Keratinocyte (primary cell): ENCODE measurements around the gene DOCK1. TPM values are rescaled to one million over a fixed set of nuclear protein-coding genes. Genes with fewer than 3 reads are reported as not detected.

Experiments used
- DNase-seq: peaks from one replicate; pipeline ENCODE4 v3.0.0-alpha.2; 2011; ENCODE audit warnings: low read depth, missing footprints, low spot score
- FAIRE-seq: peaks from 2 replicates; lab custom pipeline; 2011; peaks lifted over from hg19 to GRCh38; lab: Jason Lieb, UNC
- H2AFZ ChIP-seq: 2 replicates; pipeline ENCODE4 v1.6.0; 2012; ENCODE audit warnings: low read length, control low read depth, inconsistent platforms; ENCODE audit not compliant: control insufficient read depth
- H3K27ac ChIP-seq: 2 replicates; pipeline ENCODE4 v1.5.1; 2011; ENCODE audit warnings: low read length; ENCODE audit not compliant: control insufficient read depth, insufficient read depth
- H3K27me3 ChIP-seq: 3 replicates; pipeline ENCODE4 v1.6.0; 2011; ENCODE audit warnings: low read length; ENCODE audit not compliant: control insufficient read depth, insufficient read depth; ENCODE audit errors: extremely low read depth
- H3K36me3 ChIP-seq, 2 experiments: 2 replicates in 1 of 2; 3 replicates in 1 of 2; pipeline ENCODE4 v1.5.1; 2011; ENCODE audit warnings: low read length in 2 of 2, mild to moderate bottlenecking in 1 of 2; ENCODE audit not compliant: control insufficient read depth in 2 of 2, insufficient read depth in 2 of 2; ENCODE audit errors: extremely low read depth in 1 of 2
- H3K4me1 ChIP-seq: 3 replicates; pipeline ENCODE4 v1.5.1; 2011; ENCODE audit warnings: low read length; ENCODE audit not compliant: control insufficient read depth, insufficient read depth; ENCODE audit errors: extremely low read depth
- H3K4me2 ChIP-seq: 3 replicates; pipeline ENCODE4 v1.6.0; 2011; ENCODE audit warnings: low read depth, low read length; ENCODE audit not compliant: control insufficient read depth, insufficient read depth; ENCODE audit errors: extremely low read depth
- H3K4me3 ChIP-seq, 3 experiments: fragments of 200-600 bp in 1 of 3; sonication (generic) in 1 of 3; 2 replicates in 2 of 3; 3 replicates in 1 of 3; pipeline ENCODE4 v1.5.1; 2011 to 2016; ENCODE audit warnings: low read length in 3 of 3, mild to moderate bottlenecking in 3 of 3, control low read depth in 2 of 3, inconsistent platforms in 1 of 3, low read depth in 1 of 3, mixed read lengths in 1 of 3, mixed run types in 1 of 3, moderate library complexity in 1 of 3; ENCODE audit not compliant: control insufficient read depth in 2 of 3, insufficient read depth in 2 of 3; ENCODE audit errors: extremely low read depth in 1 of 3
- H3K79me2 ChIP-seq: 2 replicates; pipeline ENCODE4 v1.6.0; 2012; ENCODE audit warnings: low read length; ENCODE audit not compliant: control insufficient read depth, insufficient read depth
- H3K9ac ChIP-seq: 3 replicates; pipeline ENCODE4 v1.6.0; 2011; ENCODE audit warnings: low read length; ENCODE audit not compliant: control insufficient read depth, insufficient read depth; ENCODE audit errors: extremely low read depth
- H3K9me1 ChIP-seq: 3 replicates; pipeline ENCODE4 v1.6.0; 2011; ENCODE audit warnings: low read length; ENCODE audit not compliant: control insufficient read depth, insufficient read depth; ENCODE audit errors: extremely low read depth
- H3K9me3 ChIP-seq: 2 replicates; pipeline ENCODE4 v1.5.1; 2012; ENCODE audit warnings: low read depth, low read length; ENCODE audit not compliant: control insufficient read depth
- H4K20me1 ChIP-seq: 3 replicates; pipeline ENCODE4 v1.6.0; 2011; ENCODE audit warnings: low read length; ENCODE audit not compliant: control insufficient read depth, insufficient read depth; ENCODE audit errors: extremely low read depth
- CTCF ChIP-seq, 3 experiments: IDR thresholded peaks in 1 of 3; conservative IDR thresholded peaks in 1 of 3; optimal IDR thresholded peaks in 1 of 3; 2 replicates in 2 of 3; 3 replicates in 1 of 3; pipeline versions ENCODE3 to v1.5.1; 2011; ENCODE audit warnings: low read length in 3 of 3, mild to moderate bottlenecking in 3 of 3, moderate library complexity in 2 of 3, control low read depth in 1 of 3, inconsistent platforms in 1 of 3; ENCODE audit not compliant: insufficient read depth in 2 of 3; ENCODE audit errors: extremely low read depth in 1 of 3
- EZH2 ChIP-seq: IDR thresholded peaks from one replicate; pipeline ENCODE4 v1.6.1; 2012; ENCODE audit warnings: inconsistent platforms, mild to moderate bottlenecking, low read length, moderate library complexity
- dilution Hi-C: fragments of 300-500 bp; cut with MboI; formaldehyde crosslinking; loops from one replicate; pipeline ENCODE4 v1.7.0; 2020; ENCODE audit warnings: low sequenced_read_pairs; ENCODE audit not compliant: extremely low pct_ligation_motif_present
- polyA plus RNA-seq, 5 experiments: library from polyadenylated mRNA; depleted of rRNA in 3 of 5; stranded (reverse) in 3 of 5; stranded (forward) in 1 of 5; unstranded in 1 of 5; fragments of >200 nt; gene quantifications; 1 replicate in 1 of 5; 2 replicates in 3 of 5; 3 replicates in 1 of 5; pipeline versions ENCODE4 v1.2.1 to v1.2.3, GENCODE V29; 2011 to 2012; ENCODE audit warnings: missing spikeins in 2 of 5, low read depth in 1 of 5, low replicate concordance in 1 of 5

DOCK1 gene
- polyA plus RNA-seq, 1 donor (not counting 4 experiments of a cell fraction or from before 2014, with no cell fraction given) = 15.7 TPM

DNA sequence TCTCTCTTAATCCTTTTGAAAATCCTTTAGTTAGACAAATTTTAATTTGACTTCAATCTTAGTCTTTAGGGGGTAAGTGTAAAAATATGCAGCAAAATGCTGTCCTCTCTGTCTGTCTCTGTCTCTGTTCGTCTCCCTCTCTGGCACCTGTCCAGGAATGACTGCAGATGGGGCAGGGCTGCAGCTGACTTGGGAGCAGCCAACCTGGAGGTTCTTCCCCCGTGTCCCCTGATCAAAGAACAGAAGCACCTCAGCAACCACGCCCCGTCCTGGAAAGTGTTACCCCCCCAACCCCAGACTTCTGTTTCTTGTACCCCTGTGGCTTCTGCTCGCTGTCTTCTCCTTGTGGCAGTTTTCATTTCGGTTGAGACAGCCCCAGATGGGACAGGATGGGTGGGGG, 502.3 kb downstream of the DOCK1 start:
- H2AFZ ChIP-seq = no peak overlapping the region
- no peak overlapping the region for H3K4me2 ChIP-seq
- no peaks in the 10 kb centered on the region for H3K79me2 ChIP-seq
- FAIRE-seq (no peak), DNase-seq (no peak)
- no peak overlapping the region for H3K9ac ChIP-seq
- H3K9me3 ChIP-seq = no peaks in the 10 kb centered on the region
- no peaks in the 10 kb centered on the region for H3K27me3 ChIP-seq
- no peak overlapping the region for H3K4me3 ChIP-seq
- dilution Hi-C loops = no loop called here
- H4K20me1 ChIP-seq = no peaks in the 10 kb centered on the region
- no peaks in the 10 kb centered on the region for H3K4me1 ChIP-seq
- H3K9me1 ChIP-seq = no peaks in the 10 kb centered on the region
- peaks cover 4 to 20% of the 10 kb centered on the region in 2 experiments for H3K36me3 ChIP-seq
- no peak for TF ChIP-seq EZH2
- no peak for TF ChIP-seq CTCF (optimal IDR thresholded peaks at IDR 0.05 in 1 of 3, IDR thresholded peaks at IDR 0.05 in 1 of 3, conservative IDR thresholded peaks at IDR 0.05 in 1 of 3; ENCODE audit: extremely low read depth in 1 of 3, insufficient read depth in 2 of 3, low read length in 3 of 3)
- H3K27ac ChIP-seq = no peak overlapping the region

GRCh38 chr10:127408112-127408710, 503.0 kb downstream of the DOCK1 start:
- Histone ChIP-seq H3K9me3 (no peaks in the 10 kb centered on the region), H3K79me2 (no peaks in the 10 kb centered on the region), H3K4me1 (no peaks in the 10 kb centered on the region), H3K27ac (no peak overlapping the region), H4K20me1 (no peaks in the 10 kb centered on the region), H3K9ac (no peak overlapping the region), H3K36me3 (peaks cover 4 to 18% of the 10 kb centered on the region in 2 experiments), H3K9me1 (no peaks in the 10 kb centered on the region), H2AFZ (no peak overlapping the region), H3K27me3 (no peaks in the 10 kb centered on the region), H3K4me2 (no peak overlapping the region), H3K4me3 (no peak overlapping the region)
- no peak for DNase-seq
- TF ChIP-seq CTCF (optimal IDR thresholded peaks at IDR 0.05 in 1 of 3, IDR thresholded peaks at IDR 0.05 in 1 of 3, conservative IDR thresholded peaks at IDR 0.05 in 1 of 3; ENCODE audit: extremely low read depth in 1 of 3, insufficient read depth in 2 of 3, low read length in 3 of 3) (no peak), EZH2 (no peak)
- FAIRE-seq = no peak
- dilution Hi-C loops = no loop called here
